ENCODE measurements around the gene MED10.

Gene MED10

GRCh38 chr5:6408627-6409446, 30.5 kb upstream of the MED10 start:
- H2AK5ac ChIP-seq (ENCODE audit: low read length) = no peak overlapping the region
- H3K56ac ChIP-seq (ENCODE audit: low read length) = no peak overlapping the region
- no CpG with 5 or more reads among the region's 8 CpGs for WGBS (ENCODE audit: extremely low coverage, insufficient coverage, low lambda C conversion rate)
- H4K5ac ChIP-seq (ENCODE audit: low read length) = no peak overlapping the region
- no peak overlapping the region for H2BK5ac ChIP-seq (ENCODE audit: low read length)
- H2BK15ac ChIP-seq (replicated peaks; ENCODE audit: low read depth) = no peak overlapping the region
- no peak overlapping the region for H2BK120ac ChIP-seq (ENCODE audit: low read depth, low read length)
- no peak overlapping the region for H3K18ac ChIP-seq (ENCODE audit: low read length)
- no peak overlapping the region for H3K4me3 ChIP-seq (ENCODE audit: low read length)
- no peak overlapping the region for H3K23ac ChIP-seq (ENCODE audit: low read length)
- DNase-seq = peak; percentile 3
- no peak overlapping the region for H4K8ac ChIP-seq (ENCODE audit: low read depth, low read length)
- no peaks in the 10 kb centered on the region for H3K36me3 ChIP-seq (ENCODE audit: control insufficient read depth, insufficient read depth, low read length)
- H3K27ac ChIP-seq (ENCODE audit: low read depth, low read length) = no peak overlapping the region
- H3K4ac ChIP-seq (ENCODE audit: low read depth, low read length) = no peak overlapping the region
- no peaks in the 10 kb centered on the region for H3K27me3 ChIP-seq (ENCODE audit: insufficient read depth, low read length, poor library complexity)
- H3K4me1 ChIP-seq (ENCODE audit: control insufficient read depth, low read depth, low read length) = no peaks in the 10 kb centered on the region
- H3K9ac ChIP-seq (ENCODE audit: low read length) = no peak overlapping the region
- no peaks in the 10 kb centered on the region for H3K79me1 ChIP-seq (ENCODE audit: low read length)
- H3K79me2 ChIP-seq (ENCODE audit: control insufficient read depth, insufficient read depth, low read length) = no peaks in the 10 kb centered on the region
- no peak overlapping the region for H3K4me2 ChIP-seq (ENCODE audit: low read length)

- H3K79me2 ChIP-seq (ENCODE audit: control insufficient read depth, insufficient read depth, low read length) = no peaks in the 10 kb centered on the region
- no peak overlapping the region for H2BK15ac ChIP-seq (replicated peaks; ENCODE audit: low read depth)
- H3K4me3 ChIP-seq (ENCODE audit: low read length) = no peak overlapping the region
- no peak overlapping the region for H3K18ac ChIP-seq (ENCODE audit: low read length)
- no peaks in the 10 kb centered on the region for H3K36me3 ChIP-seq (ENCODE audit: control insufficient read depth, insufficient read depth, low read length)
- H3K56ac ChIP-seq (ENCODE audit: low read length) = no peak overlapping the region
- no CpG with 5 or more reads among the region's 5 CpGs for WGBS (ENCODE audit: extremely low coverage, insufficient coverage, low lambda C conversion rate)
- H4K5ac ChIP-seq (ENCODE audit: low read length) = no peak overlapping the region
- no peak overlapping the region for H3K27ac ChIP-seq (ENCODE audit: low read depth, low read length)
- H3K9ac ChIP-seq (ENCODE audit: low read length) = no peak overlapping the region
- DNase-seq = no peak
- no peak overlapping the region for H2BK120ac ChIP-seq (ENCODE audit: low read depth, low read length)
- H3K79me1 ChIP-seq (ENCODE audit: low read length) = no peaks in the 10 kb centered on the region
- no peak overlapping the region for H2AK5ac ChIP-seq (ENCODE audit: low read length)
- H4K8ac ChIP-seq (ENCODE audit: low read depth, low read length) = no peak overlapping the region
- H3K4me1 ChIP-seq (ENCODE audit: control insufficient read depth, low read depth, low read length) = no peaks in the 10 kb centered on the region
- H3K4me2 ChIP-seq (ENCODE audit: low read length) = no peak overlapping the region
- H3K4ac ChIP-seq (ENCODE audit: low read depth, low read length) = no peak overlapping the region
- H3K23ac ChIP-seq (ENCODE audit: low read length) = no peak overlapping the region
- H2BK5ac ChIP-seq (ENCODE audit: low read length) = no peak overlapping the region
- H3K27me3 ChIP-seq (ENCODE audit: insufficient read depth, low read length, poor library complexity) = no peaks in the 10 kb centered on the region
These were observed 29.9 kb upstream of the MED10 start for GRCh38 chr5:6408260-6408596.

- Histone ChIP-seq H3K36me3 (ENCODE audit: control insufficient read depth, insufficient read depth, low read length) (no peaks in the 10 kb centered on the region), H3K79me2 (ENCODE audit: control insufficient read depth, insufficient read depth, low read length) (no peaks in the 10 kb centered on the region), H3K4me2 (ENCODE audit: low read length) (no peak overlapping the region), H2BK120ac (ENCODE audit: low read depth, low read length) (no peak overlapping the region), H3K9ac (ENCODE audit: low read length) (no peak overlapping the region), H3K56ac (ENCODE audit: low read length) (no peak overlapping the region), H3K27me3 (ENCODE audit: insufficient read depth, low read length, poor library complexity) (no peaks in the 10 kb centered on the region), H4K5ac (ENCODE audit: low read length) (no peak overlapping the region), H3K27ac (ENCODE audit: low read depth, low read length) (no peak overlapping the region), H3K4ac (ENCODE audit: low read depth, low read length) (no peak overlapping the region), H3K4me1 (ENCODE audit: control insufficient read depth, low read depth, low read length) (no peaks in the 10 kb centered on the region), H2BK15ac (replicated peaks; ENCODE audit: low read depth) (no peak overlapping the region), H2AK5ac (ENCODE audit: low read length) (no peak overlapping the region), H4K8ac (ENCODE audit: low read depth, low read length) (no peak overlapping the region), H3K23ac (ENCODE audit: low read length) (no peak overlapping the region), H3K18ac (ENCODE audit: low read length) (no peak overlapping the region), H3K79me1 (ENCODE audit: low read length) (no peaks in the 10 kb centered on the region), H3K4me3 (ENCODE audit: low read length) (no peak overlapping the region), H2BK5ac (ENCODE audit: low read length) (no peak overlapping the region)
- no CpG with 5 or more reads among the region's 6 CpGs for WGBS (ENCODE audit: extremely low coverage, insufficient coverage, low lambda C conversion rate)
- no peak for DNase-seq
These were observed 29.4 kb upstream of the MED10 start for GRCh38 chr5:6407558-6408259.

GRCh38 chr5:6405591-6405990, 27.2 kb upstream of the MED10 start:
- Histone ChIP-seq H3K4me1 (ENCODE audit: control insufficient read depth, low read depth, low read length) (no peaks in the 10 kb centered on the region), H3K23ac (ENCODE audit: low read length) (no peak overlapping the region), H3K79me2 (ENCODE audit: control insufficient read depth, insufficient read depth, low read length) (no peaks in the 10 kb centered on the region), H3K36me3 (ENCODE audit: control insufficient read depth, insufficient read depth, low read length) (no peaks in the 10 kb centered on the region), H3K79me1 (ENCODE audit: low read length) (no peaks in the 10 kb centered on the region), H3K4me2 (ENCODE audit: low read length) (no peak overlapping the region), H3K27me3 (ENCODE audit: insufficient read depth, low read length, poor library complexity) (no peaks in the 10 kb centered on the region), H3K4me3 (ENCODE audit: low read length) (no peak overlapping the region), H3K4ac (ENCODE audit: low read depth, low read length) (no peak overlapping the region), H3K9ac (ENCODE audit: low read length) (no peak overlapping the region), H3K18ac (ENCODE audit: low read length) (no peak overlapping the region), H3K27ac (ENCODE audit: low read depth, low read length) (no peak overlapping the region), H2BK120ac (ENCODE audit: low read depth, low read length) (no peak overlapping the region), H3K56ac (ENCODE audit: low read length) (no peak overlapping the region), H2AK5ac (ENCODE audit: low read length) (no peak overlapping the region), H2BK5ac (ENCODE audit: low read length) (no peak overlapping the region), H4K5ac (ENCODE audit: low read length) (no peak overlapping the region), H4K8ac (ENCODE audit: low read depth, low read length) (no peak overlapping the region), H2BK15ac (replicated peaks; ENCODE audit: low read depth) (no peak overlapping the region)
- no peak for DNase-seq
- WGBS (ENCODE audit: extremely low coverage, insufficient coverage, low lambda C conversion rate) = no CpG with 5 or more reads among the region's 4 CpGs

GRCh38 chr5:6404129-6404528, 25.8 kb upstream of the MED10 start:
- DNase-seq = no peak
- no peaks in the 10 kb centered on the region for H3K36me3 ChIP-seq (ENCODE audit: control insufficient read depth, insufficient read depth, low read length)
- no peaks in the 10 kb centered on the region for H3K4me1 ChIP-seq (ENCODE audit: control insufficient read depth, low read depth, low read length)
- H3K27ac ChIP-seq (ENCODE audit: low read depth, low read length) = no peak overlapping the region
- H3K4me3 ChIP-seq (ENCODE audit: low read length) = no peak overlapping the region
- H2BK5ac ChIP-seq (ENCODE audit: low read length) = no peak overlapping the region
- H3K4ac ChIP-seq (ENCODE audit: low read depth, low read length) = no peak overlapping the region
- no CpG with 5 or more reads among the region's 4 CpGs for WGBS (ENCODE audit: extremely low coverage, insufficient coverage, low lambda C conversion rate)
- H3K56ac ChIP-seq (ENCODE audit: low read length) = no peak overlapping the region
- H2BK120ac ChIP-seq (ENCODE audit: low read depth, low read length) = no peak overlapping the region
- H3K23ac ChIP-seq (ENCODE audit: low read length) = no peak overlapping the region
- H3K4me2 ChIP-seq (ENCODE audit: low read length) = no peak overlapping the region
- H3K9ac ChIP-seq (ENCODE audit: low read length) = no peak overlapping the region
- H3K18ac ChIP-seq (ENCODE audit: low read length) = no peak overlapping the region
- no peak overlapping the region for H2BK15ac ChIP-seq (replicated peaks; ENCODE audit: low read depth)
- no peaks in the 10 kb centered on the region for H3K79me2 ChIP-seq (ENCODE audit: control insufficient read depth, insufficient read depth, low read length)
- no peak overlapping the region for H4K8ac ChIP-seq (ENCODE audit: low read depth, low read length)
- no peaks in the 10 kb centered on the region for H3K27me3 ChIP-seq (ENCODE audit: insufficient read depth, low read length, poor library complexity)
- no peaks in the 10 kb centered on the region for H3K79me1 ChIP-seq (ENCODE audit: low read length)
- no peak overlapping the region for H4K5ac ChIP-seq (ENCODE audit: low read length)
- H2AK5ac ChIP-seq (ENCODE audit: low read length) = no peak overlapping the region
